Keratinocyte (primary cell): ENCODE results near the gene CRACR2A. TPM values are rescaled to one million over a fixed set of nuclear protein-coding genes. Genes with fewer than 3 reads are reported as not detected.

Experiments
- DNase-seq: peaks from one replicate; pipeline ENCODE4 v3.0.0-alpha.2; 2011; ENCODE audit warnings: low read depth, missing footprints, low spot score
- FAIRE-seq: peaks from 2 replicates; lab custom pipeline; 2011; peaks lifted over from hg19 to GRCh38; lab: Jason Lieb, UNC
- H2AFZ ChIP-seq: 2 replicates; pipeline ENCODE4 v1.6.0; 2012; ENCODE audit warnings: low read length, control low read depth, inconsistent platforms; ENCODE audit not compliant: control insufficient read depth
- H3K27ac ChIP-seq: 2 replicates; pipeline ENCODE4 v1.5.1; 2011; ENCODE audit warnings: low read length; ENCODE audit not compliant: control insufficient read depth, insufficient read depth
- H3K27me3 ChIP-seq: 3 replicates; pipeline ENCODE4 v1.6.0; 2011; ENCODE audit warnings: low read length; ENCODE audit not compliant: control insufficient read depth, insufficient read depth; ENCODE audit errors: extremely low read depth
- H3K36me3 ChIP-seq, 2 experiments: 2 replicates in 1 of 2; 3 replicates in 1 of 2; pipeline ENCODE4 v1.5.1; 2011; ENCODE audit warnings: low read length in 2 of 2, mild to moderate bottlenecking in 1 of 2; ENCODE audit not compliant: control insufficient read depth in 2 of 2, insufficient read depth in 2 of 2; ENCODE audit errors: extremely low read depth in 1 of 2
- H3K4me1 ChIP-seq: 3 replicates; pipeline ENCODE4 v1.5.1; 2011; ENCODE audit warnings: low read length; ENCODE audit not compliant: control insufficient read depth, insufficient read depth; ENCODE audit errors: extremely low read depth
- H3K4me2 ChIP-seq: 3 replicates; pipeline ENCODE4 v1.6.0; 2011; ENCODE audit warnings: low read depth, low read length; ENCODE audit not compliant: control insufficient read depth, insufficient read depth; ENCODE audit errors: extremely low read depth
- H3K4me3 ChIP-seq, 3 experiments: fragments of 200-600 bp in 1 of 3; sonication (generic) in 1 of 3; 2 replicates in 2 of 3; 3 replicates in 1 of 3; pipeline ENCODE4 v1.5.1; 2011 to 2016; ENCODE audit warnings: low read length in 3 of 3, mild to moderate bottlenecking in 3 of 3, control low read depth in 2 of 3, inconsistent platforms in 1 of 3, low read depth in 1 of 3, mixed read lengths in 1 of 3, mixed run types in 1 of 3, moderate library complexity in 1 of 3; ENCODE audit not compliant: control insufficient read depth in 2 of 3, insufficient read depth in 2 of 3; ENCODE audit errors: extremely low read depth in 1 of 3
- H3K79me2 ChIP-seq: 2 replicates; pipeline ENCODE4 v1.6.0; 2012; ENCODE audit warnings: low read length; ENCODE audit not compliant: control insufficient read depth, insufficient read depth
- H3K9ac ChIP-seq: 3 replicates; pipeline ENCODE4 v1.6.0; 2011; ENCODE audit warnings: low read length; ENCODE audit not compliant: control insufficient read depth, insufficient read depth; ENCODE audit errors: extremely low read depth
- H3K9me1 ChIP-seq: 3 replicates; pipeline ENCODE4 v1.6.0; 2011; ENCODE audit warnings: low read length; ENCODE audit not compliant: control insufficient read depth, insufficient read depth; ENCODE audit errors: extremely low read depth
- H3K9me3 ChIP-seq: 2 replicates; pipeline ENCODE4 v1.5.1; 2012; ENCODE audit warnings: low read depth, low read length; ENCODE audit not compliant: control insufficient read depth
- H4K20me1 ChIP-seq: 3 replicates; pipeline ENCODE4 v1.6.0; 2011; ENCODE audit warnings: low read length; ENCODE audit not compliant: control insufficient read depth, insufficient read depth; ENCODE audit errors: extremely low read depth
- CTCF ChIP-seq, 3 experiments: IDR thresholded peaks in 1 of 3; conservative IDR thresholded peaks in 1 of 3; optimal IDR thresholded peaks in 1 of 3; 2 replicates in 2 of 3; 3 replicates in 1 of 3; pipeline versions ENCODE3 to v1.5.1; 2011; ENCODE audit warnings: low read length in 3 of 3, mild to moderate bottlenecking in 3 of 3, moderate library complexity in 2 of 3, control low read depth in 1 of 3, inconsistent platforms in 1 of 3; ENCODE audit not compliant: insufficient read depth in 2 of 3; ENCODE audit errors: extremely low read depth in 1 of 3
- EZH2 ChIP-seq: IDR thresholded peaks from one replicate; pipeline ENCODE4 v1.6.1; 2012; ENCODE audit warnings: inconsistent platforms, mild to moderate bottlenecking, low read length, moderate library complexity
- dilution Hi-C: fragments of 300-500 bp; cut with MboI; formaldehyde crosslinking; loops from one replicate; pipeline ENCODE4 v1.7.0; 2020; ENCODE audit warnings: low sequenced_read_pairs; ENCODE audit not compliant: extremely low pct_ligation_motif_present
- polyA plus RNA-seq, 5 experiments: library from polyadenylated mRNA; depleted of rRNA in 3 of 5; stranded (reverse) in 3 of 5; stranded (forward) in 1 of 5; unstranded in 1 of 5; fragments of >200 nt; gene quantifications; 1 replicate in 1 of 5; 2 replicates in 3 of 5; 3 replicates in 1 of 5; pipeline versions ENCODE4 v1.2.1 to v1.2.3, GENCODE V29; 2011 to 2012; ENCODE audit warnings: missing spikeins in 2 of 5, low read depth in 1 of 5, low replicate concordance in 1 of 5

CRACR2A gene
- polyA plus RNA-seq, 1 donor (not counting 4 experiments of a cell fraction or from before 2014, with no cell fraction given): 0.30 TPM

- H3K27ac ChIP-seq: no peak overlapping the region
These were observed 24.2 kb downstream of the CRACR2A start for GRCh38 chr12:3728686-3729085.

GRCh38 chr12:3727877-3728632, 24.9 kb downstream of the CRACR2A start:
- Histone ChIP-seq H3K9ac (no peak overlapping the region), H2AFZ (no peak overlapping the region), H3K9me1 (no peaks in the 10 kb centered on the region), H4K20me1 (no peaks in the 10 kb centered on the region), H3K4me3 (no peak overlapping the region), H3K79me2 (no peaks in the 10 kb centered on the region), H3K4me1 (peaks cover 5% of the 10 kb centered on the region), H3K27ac (no peak overlapping the region), H3K4me2 (no peak overlapping the region), H3K36me3 (no peaks in the 10 kb centered on the region), H3K27me3 (peaks cover 3% of the 10 kb centered on the region), H3K9me3 (no peaks in the 10 kb centered on the region)
- TF ChIP-seq EZH2: no peak
- TF ChIP-seq CTCF (optimal IDR thresholded peaks at IDR 0.05 in 1 of 3, IDR thresholded peaks at IDR 0.05 in 1 of 3, conservative IDR thresholded peaks at IDR 0.05 in 1 of 3; ENCODE audit: extremely low read depth in 1 of 3, insufficient read depth in 2 of 3, low read length in 3 of 3): no peak
- dilution Hi-C loops: no loop called here
- DNase-seq (no peak), FAIRE-seq (no peak)

More at GRCh38 chr12:3728686-3729085, 24.2 kb downstream of the CRACR2A start:
- Histone ChIP-seq H3K9me3 (no peaks in the 10 kb centered on the region), H4K20me1 (no peaks in the 10 kb centered on the region), H3K4me1 (peaks cover 5% of the 10 kb centered on the region), H3K79me2 (no peaks in the 10 kb centered on the region), H3K36me3 (no peaks in the 10 kb centered on the region), H3K4me3 (no peak overlapping the region), H3K9ac (no peak overlapping the region), H3K9me1 (no peaks in the 10 kb centered on the region), H3K27me3 (peaks cover 4% of the 10 kb centered on the region), H2AFZ (no peak overlapping the region), H3K4me2 (no peak overlapping the region)
- dilution Hi-C loops: no loop called here
- DNase-seq (no peak), FAIRE-seq (no peak)
- TF ChIP-seq CTCF (optimal IDR thresholded peaks at IDR 0.05 in 1 of 3, IDR thresholded peaks at IDR 0.05 in 1 of 3, conservative IDR thresholded peaks at IDR 0.05 in 1 of 3; ENCODE audit: extremely low read depth in 1 of 3, insufficient read depth in 2 of 3, low read length in 3 of 3) (no peak), EZH2 (no peak)
